GM20000 (cell line): Measurements from ENCODE around the gene HAUS5.

ENCODE experiments used
- DNase-seq: peaks from one replicate; pipeline ENCODE4 v3.0.0; 2012; ENCODE audit warnings: low spot score
- TF ChIP-seq, protein P1 (sequence below): IDR thresholded peaks from 2 replicates; pipeline ENCODE4 v1.5.1; 2012; ENCODE audit warnings: mild to moderate bottlenecking, control low read depth; ENCODE audit errors: extremely low read depth, missing control alignments

HAUS5 gene

DNA sequence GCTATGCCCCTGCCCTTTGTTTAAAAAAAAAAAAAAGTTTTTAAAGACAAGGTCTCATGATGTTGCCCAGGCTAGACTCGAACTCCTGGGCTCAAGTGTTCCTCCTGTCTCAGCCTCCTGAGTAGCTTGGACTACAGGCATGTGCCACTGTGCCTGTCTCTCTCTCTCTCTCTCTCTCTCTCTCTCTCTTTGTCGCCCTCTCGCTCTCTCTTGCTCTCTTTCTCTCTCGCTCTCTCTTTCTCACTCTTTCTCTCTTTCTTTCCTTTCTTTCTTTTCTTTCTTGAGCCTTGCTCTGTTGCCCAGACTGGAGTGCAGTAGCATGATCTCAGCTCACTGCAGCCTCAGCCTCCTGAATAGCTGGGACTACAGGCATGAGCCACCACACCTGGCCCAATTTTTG lies 43.1 kb downstream of the HAUS5 start:
- DNase-seq = no peak
- TF ChIP-seq, protein P1, sequence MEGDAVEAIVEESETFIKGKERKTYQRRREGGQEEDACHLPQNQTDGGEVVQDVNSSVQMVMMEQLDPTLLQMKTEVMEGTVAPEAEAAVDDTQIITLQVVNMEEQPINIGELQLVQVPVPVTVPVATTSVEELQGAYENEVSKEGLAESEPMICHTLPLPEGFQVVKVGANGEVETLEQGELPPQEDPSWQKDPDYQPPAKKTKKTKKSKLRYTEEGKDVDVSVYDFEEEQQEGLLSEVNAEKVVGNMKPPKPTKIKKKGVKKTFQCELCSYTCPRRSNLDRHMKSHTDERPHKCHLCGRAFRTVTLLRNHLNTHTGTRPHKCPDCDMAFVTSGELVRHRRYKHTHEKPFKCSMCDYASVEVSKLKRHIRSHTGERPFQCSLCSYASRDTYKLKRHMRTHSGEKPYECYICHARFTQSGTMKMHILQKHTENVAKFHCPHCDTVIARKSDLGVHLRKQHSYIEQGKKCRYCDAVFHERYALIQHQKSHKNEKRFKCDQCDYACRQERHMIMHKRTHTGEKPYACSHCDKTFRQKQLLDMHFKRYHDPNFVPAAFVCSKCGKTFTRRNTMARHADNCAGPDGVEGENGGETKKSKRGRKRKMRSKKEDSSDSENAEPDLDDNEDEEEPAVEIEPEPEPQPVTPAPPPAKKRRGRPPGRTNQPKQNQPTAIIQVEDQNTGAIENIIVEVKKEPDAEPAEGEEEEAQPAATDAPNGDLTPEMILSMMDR = no peak

DNA sequence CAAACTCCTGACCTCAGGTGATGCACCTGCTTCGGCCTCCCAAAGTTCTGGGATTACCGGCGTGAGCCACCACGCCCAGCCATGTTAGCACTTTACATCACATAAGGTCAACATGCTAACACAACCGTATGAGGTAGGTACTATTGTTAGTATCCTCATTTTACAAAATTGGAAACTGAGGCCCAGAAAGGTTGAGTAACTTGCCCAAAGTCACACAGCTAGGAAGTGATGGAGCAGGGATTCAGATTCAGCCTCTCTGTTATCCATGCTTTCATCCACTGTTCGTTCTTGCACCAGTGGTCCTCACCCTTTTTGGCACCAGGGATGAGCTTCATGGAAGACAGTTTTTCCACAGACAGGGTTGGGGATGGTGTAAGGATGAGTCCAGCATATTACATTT lies 44.2 kb downstream of the HAUS5 start:
- no peak for DNase-seq
- TF ChIP-seq, protein P1 = no peak

DNA sequence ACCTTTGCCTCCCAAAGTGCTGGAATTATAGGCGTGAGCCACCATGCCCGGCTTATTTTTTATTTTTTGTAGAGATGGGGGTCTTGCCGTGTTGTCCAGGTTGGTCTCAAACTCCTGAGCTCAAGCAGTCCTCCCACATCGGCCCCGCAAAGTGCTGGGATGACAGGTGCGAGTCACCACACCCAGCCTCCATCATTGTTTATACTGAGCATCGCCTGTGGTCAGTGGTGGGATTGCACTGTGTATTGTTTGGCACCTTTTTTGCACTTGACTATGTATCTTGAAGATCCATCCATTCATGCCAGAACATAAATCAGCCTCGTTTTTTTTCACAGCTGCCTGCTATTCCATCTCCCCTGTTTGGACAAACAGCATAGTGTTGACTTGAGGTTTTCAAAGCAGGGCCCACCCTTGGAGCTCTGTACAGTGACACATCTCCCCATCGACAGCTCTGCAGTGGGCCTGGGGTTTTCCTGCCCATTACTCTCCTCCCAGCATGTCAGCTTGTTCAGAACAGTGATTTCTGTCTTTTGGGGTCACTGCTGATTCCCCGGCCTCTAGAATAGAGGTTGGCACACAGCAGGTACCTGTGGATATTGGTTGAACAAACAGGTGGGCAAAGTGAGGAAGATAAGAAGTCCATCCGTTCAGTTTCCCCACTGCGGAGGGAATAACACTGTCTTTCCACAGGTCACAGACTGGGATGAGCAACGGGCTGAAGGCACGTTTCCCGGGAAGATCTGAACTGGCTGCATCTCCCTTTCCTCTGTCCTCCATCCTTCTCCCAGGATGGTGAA lies 45.6 kb downstream of the HAUS5 start:
- DNase-seq = no peak
- TF ChIP-seq, protein P1 = no peak

DNA sequence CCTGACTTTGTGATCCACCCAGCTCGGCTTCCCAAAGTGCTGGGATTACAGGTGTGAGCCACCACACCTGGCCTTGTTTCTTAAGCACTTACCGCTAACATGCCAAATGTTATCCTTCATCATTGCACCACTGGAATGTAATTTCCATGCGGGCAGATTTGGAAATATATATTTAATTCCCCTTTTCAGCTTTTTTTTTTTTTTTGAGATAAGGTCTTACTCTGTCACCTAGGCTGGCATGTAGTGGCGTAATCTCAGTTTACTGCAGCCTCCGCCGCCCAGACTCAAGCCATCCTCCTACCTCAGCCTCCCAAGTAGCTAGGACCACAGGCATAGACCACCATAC lies 49.4 kb downstream of the HAUS5 start:
- TF ChIP-seq, protein P1 = no peak

DNA sequence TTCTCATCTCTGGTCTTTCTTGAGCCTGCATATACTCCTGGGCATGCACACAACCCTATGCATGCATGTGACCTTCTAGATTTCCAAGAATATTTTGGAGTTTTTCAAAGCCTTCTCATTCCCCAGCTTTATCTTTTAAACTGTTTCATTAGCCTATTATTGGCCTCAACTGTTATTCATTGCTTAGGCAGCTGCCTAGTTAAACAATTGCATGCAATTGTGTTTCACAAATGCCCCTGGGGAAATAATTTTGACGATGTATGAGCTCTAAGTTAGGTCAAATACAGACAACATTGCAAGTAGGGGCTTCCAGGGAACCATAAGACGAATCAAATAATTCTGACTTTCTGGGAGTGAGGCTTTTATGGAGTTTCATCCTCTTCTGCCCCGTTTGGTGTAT lies 51.4 kb downstream of the HAUS5 start:
- TF ChIP-seq, protein P1 = no peak
- DNase-seq = no peak

More for the DNA sequence above, 49.4 kb downstream of the HAUS5 start:
- DNase-seq = no peak

DNA sequence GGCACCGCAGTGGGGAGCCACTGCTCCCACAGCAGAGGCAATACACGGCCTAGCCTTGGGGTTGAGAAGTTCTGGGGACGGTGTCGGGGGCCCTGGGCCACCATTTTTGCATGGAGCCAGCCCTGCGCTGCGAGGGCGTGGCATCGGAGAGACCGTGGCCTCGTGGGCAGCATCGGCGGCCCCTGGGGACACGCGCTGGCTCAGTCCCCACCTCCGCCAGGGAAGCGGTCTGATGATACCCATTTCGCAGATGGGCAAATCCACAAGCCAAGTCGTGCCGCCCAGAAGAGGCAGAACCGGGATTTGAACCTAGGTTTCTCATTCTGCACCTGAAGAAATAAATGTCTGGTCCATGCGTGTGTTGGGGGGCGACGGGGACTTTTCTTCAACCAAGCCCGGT lies 52.6 kb downstream of the HAUS5 start:
- no peak for DNase-seq
- TF ChIP-seq, protein P1 = no peak

DNA sequence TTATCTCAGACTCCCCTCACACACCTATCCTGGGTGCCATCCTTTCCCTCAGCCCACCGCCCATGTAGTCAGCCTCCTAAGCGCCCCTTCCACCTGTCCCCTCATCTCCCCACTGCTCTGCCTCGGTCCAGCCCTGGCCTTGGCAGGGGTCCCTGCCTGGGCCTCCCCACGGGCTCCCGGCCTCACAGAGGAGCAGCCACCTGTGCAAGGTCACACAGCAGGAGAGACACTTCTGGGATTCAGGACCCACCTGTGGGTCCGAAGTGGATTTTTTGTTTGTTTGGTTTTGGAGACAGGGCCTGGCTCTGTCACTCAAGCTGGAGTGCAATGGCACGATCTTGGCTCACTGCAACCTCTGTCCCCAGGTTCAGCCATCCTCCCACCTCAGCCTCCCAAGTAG lies 53.1 kb downstream of the HAUS5 start:
- no peak for DNase-seq
- TF ChIP-seq, protein P1 = no peak
